Psoas muscle (tissue), 8 donors: ENCODE data around the gene CYB561D2. TPM values are rescaled to one million over a fixed set of nuclear protein-coding genes. Genes with fewer than 3 reads are reported as not detected.

Source experiments
- ATAC-seq, 4 donors: fragments of 200-7000 bp; cut with Tn5 transposase; one replicate each; pipeline ENCODE4 v1.9.1; 2020; ENCODE audit warnings: moderate library complexity in 3 of 4, mild to moderate bottlenecking in 2 of 4
- DNase-seq, 2 donors: peaks; one replicate each; pipeline ENCODE4 v3.0.0-alpha.2; 2020
- H3K27ac ChIP-seq: fragments of 200-600 bp; one replicate; pipeline ENCODE4 v1.8.0; 2022
- H3K27me3 ChIP-seq, 3 donors: fragments of 200-600 bp in 1 of 3; one replicate each; pipeline versions ENCODE4 v1.6.1 to v1.8.0; 2013 to 2022; ENCODE audit warnings: low read length in 2 of 3, mild to moderate bottlenecking in 2 of 3, moderate library complexity in 1 of 3; ENCODE audit not compliant: insufficient read depth in 3 of 3
- H3K36me3 ChIP-seq, 2 donors: fragments of 200-600 bp in 1 of 2; one replicate each; pipeline versions ENCODE4 v1.6.1 to v1.8.0; 2013 to 2022; ENCODE audit warnings: low read depth in 1 of 2, mild to moderate bottlenecking in 1 of 2, moderate library complexity in 1 of 2; ENCODE audit not compliant: insufficient read depth in 1 of 2
- H3K4me1 ChIP-seq: fragments of 200-600 bp; one replicate; pipeline ENCODE4 v1.8.0; 2022
- H3K4me3 ChIP-seq: fragments of 200-600 bp; one replicate; pipeline ENCODE4 v1.8.0; 2022; ENCODE audit warnings: mild to moderate bottlenecking
- H3K9me3 ChIP-seq: fragments of 200-600 bp; one replicate; pipeline ENCODE4 v1.8.0; 2022
- CTCF ChIP-seq: fragments of 200-600 bp; IDR thresholded peaks from one replicate; pipeline ENCODE4 v1.8.0; 2022; ENCODE audit warnings: antibody characterized with exemption
- WGBS, 3 donors: extraction: QIAGEN DNeasy Blood & Tissue Kit; methylation state at CpG; one replicate each; pipeline versions ENCODE4 v1.1.6 to v1.1.7; 2013; 5-methylcytosine and 5-hydroxymethylcytosine counted together
- intact Hi-C, 2 donors: fragments of 100-400 bp; cut with DNase I; formaldehyde crosslinking; loops; one replicate each; pipeline versions ENCODE4 v1.11.0 to v1.14.2; 2022
- polyA plus RNA-seq, 3 donors: library from polyadenylated mRNA; stranded (reverse); fragments of 200-250 nt; gene quantifications; one replicate each; pipeline ENCODE4 v1.2.3, GENCODE V29; 2013
- total RNA-seq, 4 donors: library from RNA; stranded (reverse); fragmentation: NEBNext Ultra II Directional in 2 of 4; extraction: Animal tissue kit (Norgen Biotek cat#: 25700) in 2 of 4; gene quantifications; one replicate each; pipeline versions ENCODE4 v1.2.1 to v1.2.4, GENCODE V29; 2021 to 2023
- donor health status: healthy with polysubstance abuse.
- donor health status: DM: no; HTN: no; CAD: no; lungs with moderate emphysema.
- donor health status: Bipolar disorder and iron deficiency.
- donor health status: healthy.
- donor health status: DM: yes; HTN: yes; CAD: no.
- donor health status: DM: no; HTN: no; CAD: no.
- donor health status: DM: no; HTN: no; CAD: no.
- donor health status: DM: yes; HTN: yes; CAD: no.

Gene CYB561D2
- total and polyA plus RNA-seq, 7 donors, result 5.7 to 34.8 (median 9.2) TPM

GRCh38 chr3:50337175-50337861, 13.3 kb upstream of the CYB561D2 start:
- 0% methylated on average over 72 to 79 of the region's 79 CpGs for WGBS, 3 donors
- DNase-seq (peak; percentile 100), ATAC-seq (peak; percentile 88 to 93 (median 90))
- intact Hi-C loops, result no loop called here
- Histone ChIP-seq H3K27me3 (no peaks in the 10 kb centered on the region), H3K4me1 (peaks cover 50% of the 10 kb centered on the region), H3K9me3 (no peaks in the 10 kb centered on the region), H3K4me3 (peak overlapping the region; percentile 93), H3K27ac (peak overlapping the region; percentile 95), H3K36me3 (peaks cover 0 to 6% of the 10 kb centered on the region in 2 donors)
- TF ChIP-seq CTCF, result no peak

GRCh38 chr3:50338965-50339364, 11.7 kb upstream of the CYB561D2 start:
- Histone ChIP-seq H3K9me3 (no peaks in the 10 kb centered on the region), H3K27me3 (no peaks in the 10 kb centered on the region), H3K36me3 (no peaks in the 10 kb centered on the region), H3K27ac (peak overlapping the region; percentile 95), H3K4me1 (peaks cover 43% of the 10 kb centered on the region), H3K4me3 (peak overlapping the region; percentile 93)
- no peak for TF ChIP-seq CTCF
- intact Hi-C loops, result no loop called here
- ATAC-seq (no peak), DNase-seq (no peak)
- WGBS, 3 donors, result 71 to 80% (median 74%) methylated on average over 5 of the region's 5 CpGs

GRCh38 chr3:50339485-50340146, 11.0 kb upstream of the CYB561D2 start:
- intact Hi-C loops, result no loop called here
- Histone ChIP-seq H3K9me3 (no peaks in the 10 kb centered on the region), H3K4me3 (peak overlapping the region; percentile 93), H3K4me1 (peaks cover 37% of the 10 kb centered on the region), H3K27me3 (no peaks in the 10 kb centered on the region), H3K27ac (peak overlapping the region; percentile 95), H3K36me3 (no peaks in the 10 kb centered on the region)
- WGBS, 3 donors, result 87 to 92% (median 89%) methylated on average over 14 of the region's 14 CpGs
- TF ChIP-seq CTCF, result no peak
- DNase-seq (no peak), ATAC-seq (no peak)

- H3K9me3 ChIP-seq, result no peaks in the 10 kb centered on the region
- peak overlapping the region; percentile 95 for H3K27ac ChIP-seq
- ATAC-seq (no peak), DNase-seq (no peak)
- H3K4me1 ChIP-seq, result peaks cover 33% of the 10 kb centered on the region
- H3K27me3 ChIP-seq, result no peaks in the 10 kb centered on the region
- H3K4me3 ChIP-seq, result peak overlapping the region; percentile 93
- WGBS, 3 donors, result 42 to 66% (median 59%) methylated on average over 8 to 9 of the region's 9 CpGs
- H3K36me3 ChIP-seq, result no peaks in the 10 kb centered on the region
- intact Hi-C loops, result no loop called here
- TF ChIP-seq CTCF, result no peak
Measured at GRCh38 chr3:50340147-50340447, 10.6 kb upstream of the CYB561D2 start.
